ENCODE results near the gene FASN.

Gene FASN

GRCh38 chr17:82089723-82090548, 8.1 kb downstream of the FASN start:
- H3K27ac ChIP-seq (ENCODE audit: low read depth, low read length): no peak overlapping the region
- H3K9me2 ChIP-seq (replicated peaks; ENCODE audit: insufficient read depth, low read length): no peaks in the 10 kb centered on the region
- H3K9ac ChIP-seq (ENCODE audit: low read length): no peak overlapping the region
- no peak overlapping the region for H2AFZ ChIP-seq (ENCODE audit: low read depth, low read length, severe bottlenecking)
- H3K36me3 ChIP-seq (ENCODE audit: low read length): no peaks in the 10 kb centered on the region
- no peak overlapping the region for H3K4me3 ChIP-seq (ENCODE audit: insufficient read depth, low read length, poor library complexity, severe bottlenecking)
- peaks cover under 1% of the 10 kb centered on the region; the same call in 1 of the 2 replicates for H3K79me2 ChIP-seq (ENCODE audit: insufficient read depth, low read length)
- H3F3A ChIP-seq (ENCODE audit: insufficient read depth): no peaks in the 10 kb centered on the region
- TF ChIP-seq EZH2phosphoT487 (conservative IDR thresholded peaks at IDR 0.05; ENCODE audit: low read length) (no peak), CTCF (IDR thresholded peaks at IDR 0.05; ENCODE audit: insufficient read depth, low read length, poor library complexity, severe bottlenecking) (no peak)
- no peak overlapping the region for H3K4me2 ChIP-seq (ENCODE audit: low read depth, low read length, poor library complexity, severe bottlenecking)
- no peaks in the 10 kb centered on the region for H4K20me1 ChIP-seq (ENCODE audit: low read depth, low read length)
- no peaks in the 10 kb centered on the region for H3K27me3 ChIP-seq (ENCODE audit: low read length)
- no peaks in the 10 kb centered on the region for H3K9me3 ChIP-seq (ENCODE audit: insufficient read depth, low read length)

- Histone ChIP-seq H3K9me3 (ENCODE audit: insufficient read depth, low read length) (no peaks in the 10 kb centered on the region), H3K4me3 (ENCODE audit: insufficient read depth, low read length, poor library complexity, severe bottlenecking) (no peak overlapping the region), H3K27ac (ENCODE audit: low read depth, low read length) (no peak overlapping the region), H3K9ac (ENCODE audit: low read length) (no peak overlapping the region), H4K20me1 (ENCODE audit: low read depth, low read length) (no peaks in the 10 kb centered on the region), H3K4me2 (ENCODE audit: low read depth, low read length, poor library complexity, severe bottlenecking) (no peak overlapping the region), H3K27me3 (ENCODE audit: low read length) (no peaks in the 10 kb centered on the region), H2AFZ (ENCODE audit: low read depth, low read length, severe bottlenecking) (no peak overlapping the region), H3K36me3 (ENCODE audit: low read length) (no peaks in the 10 kb centered on the region), H3K79me2 (ENCODE audit: insufficient read depth, low read length) (no peaks in the 10 kb centered on the region), H3K9me2 (replicated peaks; ENCODE audit: insufficient read depth, low read length) (no peaks in the 10 kb centered on the region), H3F3A (ENCODE audit: insufficient read depth) (no peaks in the 10 kb centered on the region)
- TF ChIP-seq CTCF (IDR thresholded peaks at IDR 0.05; ENCODE audit: insufficient read depth, low read length, poor library complexity, severe bottlenecking) (no peak), EZH2phosphoT487 (conservative IDR thresholded peaks at IDR 0.05; ENCODE audit: low read length) (no peak)
These were observed 9.0 kb downstream of the FASN start for GRCh38 chr17:82088838-82089722.

- no peak overlapping the region for H3K9ac ChIP-seq (ENCODE audit: low read length)
- H3K9me2 ChIP-seq (replicated peaks; ENCODE audit: insufficient read depth, low read length): no peaks in the 10 kb centered on the region
- no peaks in the 10 kb centered on the region for H3F3A ChIP-seq (ENCODE audit: insufficient read depth)
- no peak overlapping the region for H3K4me2 ChIP-seq (ENCODE audit: low read depth, low read length, poor library complexity, severe bottlenecking)
- no peak overlapping the region for H3K4me3 ChIP-seq (ENCODE audit: insufficient read depth, low read length, poor library complexity, severe bottlenecking)
- H3K27ac ChIP-seq (ENCODE audit: low read depth, low read length): no peak overlapping the region
- no peak overlapping the region for H2AFZ ChIP-seq (ENCODE audit: low read depth, low read length, severe bottlenecking)
- no peaks in the 10 kb centered on the region for H4K20me1 ChIP-seq (ENCODE audit: low read depth, low read length)
- H3K79me2 ChIP-seq (ENCODE audit: insufficient read depth, low read length): no peaks in the 10 kb centered on the region
- H3K27me3 ChIP-seq (ENCODE audit: low read length): no peaks in the 10 kb centered on the region
- no peaks in the 10 kb centered on the region for H3K36me3 ChIP-seq (ENCODE audit: low read length)
- TF ChIP-seq EZH2phosphoT487 (conservative IDR thresholded peaks at IDR 0.05; ENCODE audit: low read length): no peak
- TF ChIP-seq CTCF (IDR thresholded peaks at IDR 0.05; ENCODE audit: insufficient read depth, low read length, poor library complexity, severe bottlenecking): no peak
- no peaks in the 10 kb centered on the region for H3K9me3 ChIP-seq (ENCODE audit: insufficient read depth, low read length)
These were observed 9.8 kb downstream of the FASN start for GRCh38 chr17:82087961-82088837.

Data from SU-DHL-6 (cell line).